Ishikawa (cell line): Measurements from ENCODE around the gene TMEM35A.

ENCODE experiments used
- CEBPB ChIP-seq: IDR thresholded peaks from 2 replicates; pipeline ENCODE4 v1.6.1; 2012
- EGR1 ChIP-seq: IDR thresholded peaks from 2 replicates; pipeline ENCODE4 v1.6.1; 2012
- EP300 ChIP-seq: IDR thresholded peaks from 2 replicates; pipeline ENCODE4 v1.6.1; 2012; ENCODE audit warnings: borderline replicate concordance
- FOXM1 ChIP-seq: IDR thresholded peaks from 2 replicates; pipeline ENCODE4 v1.6.1; 2012; ENCODE audit warnings: low read depth, borderline replicate concordance
- NFIC ChIP-seq: IDR thresholded peaks from 2 replicates; pipeline ENCODE4 v1.6.1; 2012
- RAD21 ChIP-seq: IDR thresholded peaks from 2 replicates; pipeline ENCODE4 v1.6.1; 2012; ENCODE audit warnings: low read depth
- REST ChIP-seq: IDR thresholded peaks from 2 replicates; pipeline ENCODE4 v1.6.1; 2012; ENCODE audit warnings: low read depth, mild to moderate bottlenecking
- TAF1 ChIP-seq: IDR thresholded peaks from 2 replicates; pipeline ENCODE4 v1.6.1; 2012; ENCODE audit warnings: low read depth, mild to moderate bottlenecking
- TCF12 ChIP-seq: IDR thresholded peaks from 2 replicates; pipeline ENCODE4 v1.6.1; 2012; ENCODE audit warnings: low read depth
- TEAD4 ChIP-seq: IDR thresholded peaks from 2 replicates; pipeline ENCODE4 v1.6.1; 2012
- USF1 ChIP-seq: IDR thresholded peaks from 2 replicates; pipeline ENCODE4 v1.6.1; 2012
- YY1 ChIP-seq: IDR thresholded peaks from 2 replicates; pipeline ENCODE4 v1.6.1; 2012; ENCODE audit warnings: low read depth
- ZBTB7A ChIP-seq: IDR thresholded peaks from 2 replicates; pipeline ENCODE4 v1.6.1; 2012; ENCODE audit warnings: low read depth
- TF ChIP-seq, protein P1 (sequence below): IDR thresholded peaks from 2 replicates; pipeline ENCODE4 v1.6.1; 2012

Gene TMEM35A

DNA sequence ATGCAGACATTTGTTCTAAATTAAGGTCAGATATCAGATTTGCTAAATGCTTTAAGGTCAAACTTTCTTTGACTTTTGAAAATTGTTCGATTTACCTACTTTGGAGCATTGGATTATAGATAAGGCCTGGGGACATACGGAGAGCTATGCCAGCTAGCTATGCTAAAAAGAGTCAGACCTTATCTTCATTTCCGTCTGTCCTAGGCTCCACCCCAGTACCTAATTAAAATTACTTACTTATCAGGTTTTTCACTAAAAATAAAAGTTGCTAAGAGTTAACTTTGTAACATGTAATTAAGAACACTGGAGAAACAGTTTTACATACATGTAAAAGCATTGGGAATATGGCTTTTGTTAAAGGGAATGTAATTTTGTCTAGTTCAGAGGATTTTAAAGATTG, 7.1 kb upstream of the TMEM35A start:
- no peak for TF ChIP-seq YY1
- TF ChIP-seq USF1, result no peak
- TF ChIP-seq REST, result no peak
- TF ChIP-seq FOXM1, result no peak
- TF ChIP-seq EP300, result no peak
- TF ChIP-seq CEBPB, result no peak

DNA sequence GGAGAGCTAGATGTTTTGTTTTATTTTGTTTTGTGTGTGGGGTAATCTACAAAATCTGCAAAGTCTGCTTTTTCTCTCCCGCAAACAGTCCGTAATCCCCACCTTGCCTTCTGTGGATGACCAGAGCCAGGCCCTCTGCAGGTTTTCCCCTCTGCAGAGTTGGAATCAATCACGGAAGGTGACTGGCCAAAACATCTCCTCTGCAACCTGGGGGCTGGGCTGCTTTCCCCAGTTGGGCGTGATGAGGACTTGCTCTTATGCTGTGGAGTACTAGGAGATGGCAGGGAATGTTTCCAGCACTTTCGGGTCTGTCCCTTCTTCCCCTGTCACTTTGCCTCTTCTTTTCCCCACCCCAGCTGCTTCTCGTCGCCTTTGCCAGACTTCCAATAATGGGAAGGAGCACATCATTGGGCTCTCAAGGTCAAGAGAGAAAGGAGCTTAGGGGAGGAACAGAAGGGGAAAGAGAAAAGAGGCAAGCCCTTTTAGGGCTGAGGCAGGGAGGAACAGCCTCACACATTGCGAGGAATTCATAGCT, 1.1 kb downstream of the TMEM35A start:
- TF ChIP-seq TAF1 (no peak), NFIC (no peak), TCF12 (no peak), ZBTB7A (no peak), EP300 (no peak), RAD21 (no peak), USF1 (no peak)
- TF ChIP-seq, protein P1, sequence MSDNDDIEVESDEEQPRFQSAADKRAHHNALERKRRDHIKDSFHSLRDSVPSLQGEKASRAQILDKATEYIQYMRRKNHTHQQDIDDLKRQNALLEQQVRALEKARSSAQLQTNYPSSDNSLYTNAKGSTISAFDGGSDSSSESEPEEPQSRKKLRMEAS, result no peak

GRCh38 chrX:101080326-101081124, 1.8 kb downstream of the TMEM35A start:
- no peak for TF ChIP-seq USF1
- TF ChIP-seq NFIC, result no peak
- TF ChIP-seq, protein P1, result no peak
- TF ChIP-seq ZBTB7A, result no peak
- no peak for TF ChIP-seq RAD21
- no peak for TF ChIP-seq CEBPB
- no peak for TF ChIP-seq YY1
- TF ChIP-seq REST, result no peak
- no peak for TF ChIP-seq EP300
- no peak for TF ChIP-seq TEAD4
- TF ChIP-seq TCF12, result no peak
- no peak for TF ChIP-seq TAF1

GRCh38 chrX:101081231-101081630, 2.6 kb downstream of the TMEM35A start:
- TF ChIP-seq REST (no peak), EGR1 (no peak), RAD21 (no peak), NFIC (no peak), TEAD4 (no peak), EP300 (no peak), TCF12 (no peak), ZBTB7A (no peak), CEBPB (no peak)
- TF ChIP-seq, protein P1, result no peak
